GM23248 (cell line): ENCODE data around the gene ENTR1. TPM values are rescaled to one million over a fixed set of nuclear protein-coding genes. Genes with fewer than 3 reads are reported as not detected.

Source experiments
- DNase-seq: peaks from one replicate; pipeline ENCODE4 v3.0.0-alpha.2; 2015
- H2AFZ ChIP-seq: fragments of 200-600 bp; sonication (generic); 2 replicates; pipeline ENCODE4 v1.6.1; 2016; ENCODE audit warnings: antibody characterized with exemption
- H3F3A ChIP-seq: fragments of 200-600 bp; sonication (generic); 2 replicates; pipeline ENCODE4 v1.6.1; 2016; ENCODE audit warnings: mild to moderate bottlenecking, antibody characterized with exemption, mixed run types; ENCODE audit not compliant: insufficient read depth
- H3K27ac ChIP-seq: fragments of 200-600 bp; sonication (generic); 2 replicates; pipeline ENCODE4 v1.5.1; 2016; ENCODE audit warnings: mild to moderate bottlenecking
- H3K27me3 ChIP-seq: fragments of 200-600 bp; sonication (generic); replicated peaks from 2 replicates; pipeline ENCODE4 v1.6.1; 2016; ENCODE audit warnings: mild to moderate bottlenecking; ENCODE audit not compliant: insufficient read depth
- H3K36me3 ChIP-seq: fragments of 200-600 bp; sonication (generic); 2 replicates; pipeline ENCODE4 v1.6.1; 2016; ENCODE audit warnings: low read depth, mild to moderate bottlenecking
- H3K4me1 ChIP-seq: fragments of 200-600 bp; sonication (generic); 2 replicates; pipeline ENCODE4 v1.6.1; 2016; ENCODE audit warnings: mild to moderate bottlenecking; ENCODE audit not compliant: insufficient read depth
- H3K4me2 ChIP-seq: fragments of 200-600 bp; sonication (generic); one replicate; pipeline ENCODE4 v1.6.1; 2016; ENCODE audit warnings: mild to moderate bottlenecking; ENCODE audit not compliant: unreplicated experiment
- H3K4me3 ChIP-seq: fragments of 200-600 bp; sonication (generic); 2 replicates; pipeline ENCODE4 v1.5.1; 2016; ENCODE audit warnings: mild to moderate bottlenecking
- H3K79me2 ChIP-seq: fragments of 200-600 bp; sonication (generic); 2 replicates; pipeline ENCODE4 v1.6.1; 2016; ENCODE audit warnings: mild to moderate bottlenecking; ENCODE audit not compliant: insufficient read depth
- H3K9ac ChIP-seq: fragments of 200-600 bp; sonication (generic); 2 replicates; pipeline ENCODE4 v1.6.1; 2016; ENCODE audit warnings: mild to moderate bottlenecking
- H3K9me2 ChIP-seq: fragments of 200-600 bp; sonication (generic); 2 replicates; pipeline ENCODE4 v1.6.1; 2016; ENCODE audit warnings: mixed run types, mild to moderate bottlenecking, moderate library complexity; ENCODE audit not compliant: insufficient read depth
- H3K9me3 ChIP-seq: fragments of 200-600 bp; sonication (generic); one replicate; pipeline ENCODE4 v1.6.1; 2017; ENCODE audit warnings: low read depth
- H4K20me1 ChIP-seq: fragments of 200-600 bp; sonication (generic); 2 replicates; pipeline ENCODE4 v1.6.0; 2016; ENCODE audit not compliant: insufficient read depth
- EZH2 ChIP-seq: fragments of 200-600 bp; sonication (generic); IDR thresholded peaks from 2 replicates; pipeline ENCODE4 v1.6.1; 2018; ENCODE audit warnings: antibody characterized with exemption, mild to moderate bottlenecking; ENCODE audit not compliant: insufficient read depth, poor library complexity, severe bottlenecking
- EZH2phosphoT487 ChIP-seq: fragments of 200-600 bp; sonication (generic); IDR thresholded peaks from 2 replicates; pipeline ENCODE4 v1.6.1; 2018; ENCODE audit warnings: antibody characterized with exemption, moderate library complexity, mild to moderate bottlenecking, low read depth; ENCODE audit not compliant: insufficient read depth
- WGBS, 2 experiments: methylation state at CpG; one replicate each; pipeline ENCODE4 v1.1.6; 2015 to 2017; ENCODE audit warnings: low lambda C conversion rate in 2 of 2, low coverage in 1 of 2; ENCODE audit errors: missing lambda C conversion rate in 2 of 2; 5-methylcytosine and 5-hydroxymethylcytosine counted together
- in situ Hi-C: fragments of 300-500 bp; cut with MboI; formaldehyde crosslinking; loops from 2 replicates; pipeline ENCODE4 v1.15.0; 2020
- polyA plus RNA-seq: library from polyadenylated mRNA; unstranded; fragments of >200 nt; fragmentation: Nextera tagmentation; extraction: Ambion mirVana; gene quantifications from 2 replicates; pipeline ENCODE4 v1.2.1, GENCODE V29; 2016
- total RNA-seq: library from RNA; depleted of rRNA; stranded (reverse); fragments of >200 nt; shearing (Covaris generic); gene quantifications from 2 replicates; pipeline ENCODE4 v1.2.3, GENCODE V29; 2014

Gene ENTR1
- total and polyA plus RNA-seq, 2 experiments from 2014 or later, result 11.2 to 36.4 TPM

DNA sequence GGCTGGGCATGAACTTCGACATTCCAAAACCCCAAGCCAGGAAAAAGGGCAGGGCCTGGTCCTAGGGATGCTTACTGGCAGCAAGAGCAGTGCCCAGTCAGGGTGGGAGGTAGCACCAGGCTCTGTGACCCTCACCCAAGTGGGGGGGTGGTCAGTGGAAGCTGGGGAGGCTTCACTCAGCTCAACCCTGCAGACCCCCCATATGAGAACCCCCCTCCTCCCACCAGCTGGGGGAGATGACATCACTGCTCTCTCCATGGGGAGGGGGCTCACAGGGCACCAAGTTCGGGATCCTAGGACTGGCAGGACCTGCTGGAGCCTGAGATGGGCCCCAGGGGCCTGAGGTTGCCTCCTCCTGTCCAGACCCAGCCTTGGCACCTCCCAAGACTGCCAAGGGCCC is 51.5 kb downstream of the ENTR1 start:
- 45 to 47% methylated on average over 2 of the region's 2 CpGs for WGBS, 2 experiments

DNA sequence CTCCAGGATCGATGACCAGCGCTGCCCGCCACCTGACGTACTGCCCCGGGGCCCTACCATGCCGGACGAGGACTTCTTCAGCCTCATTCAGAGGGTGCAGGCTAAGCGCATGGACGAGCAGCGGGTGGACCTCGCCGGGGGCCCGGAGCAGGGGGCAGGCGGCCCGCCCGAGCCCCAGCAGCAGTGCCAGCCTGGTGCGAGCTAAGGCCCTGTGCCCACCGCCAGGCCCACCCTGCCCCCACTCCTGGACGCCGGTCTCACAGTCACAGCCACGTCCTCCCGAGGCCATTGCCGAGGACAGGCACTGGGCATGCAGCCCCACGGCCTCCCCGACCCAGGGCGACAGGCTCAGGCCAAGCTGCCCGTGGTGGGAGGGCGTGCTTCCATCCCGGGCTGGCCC is 52.4 kb downstream of the ENTR1 start:
- TF ChIP-seq EZH2phosphoT487, result no peak
- no peak for TF ChIP-seq EZH2
- no peak overlapping the region for H3K9ac ChIP-seq
- no peaks in the 10 kb centered on the region for H3K27me3 ChIP-seq
- no peak overlapping the region for H3K4me2 ChIP-seq
- peaks cover 26% of the 10 kb centered on the region for H3K4me1 ChIP-seq
- H3K9me3 ChIP-seq, result no peaks in the 10 kb centered on the region
- H2AFZ ChIP-seq, result no peak overlapping the region
- 91% methylated on average over 16 to 25 of the region's 29 CpGs for whole genome bisulfite sequencing, 2 experiments
- H3K4me3 ChIP-seq, result no peak overlapping the region
- no peaks in the 10 kb centered on the region for H3K36me3 ChIP-seq
- 0 out of 2 replicates have a peak, but pooled peaks cover 3% of the 10 kb centered on the region for H3F3A ChIP-seq
- no peak for DNase-seq
- in situ Hi-C loops, result no loop called here
- no peaks in the 10 kb centered on the region for H4K20me1 ChIP-seq
- no peaks in the 10 kb centered on the region for H3K9me2 ChIP-seq
- H3K79me2 ChIP-seq, result no peaks in the 10 kb centered on the region
- no peak overlapping the region for H3K27ac ChIP-seq

More for the DNA sequence above, 51.5 kb downstream of the ENTR1 start:
- Histone ChIP-seq H3K27ac (no peak overlapping the region), H3K9ac (no peak overlapping the region), H4K20me1 (no peaks in the 10 kb centered on the region), H3K27me3 (no peaks in the 10 kb centered on the region), H2AFZ (no peak overlapping the region), H3F3A (0 out of 2 replicates have a peak, but pooled peaks cover 3% of the 10 kb centered on the region), H3K4me1 (peaks cover 27% of the 10 kb centered on the region), H3K4me2 (no peak overlapping the region), H3K9me2 (no peaks in the 10 kb centered on the region), H3K9me3 (no peaks in the 10 kb centered on the region), H3K79me2 (no peaks in the 10 kb centered on the region), H3K4me3 (no peak overlapping the region), H3K36me3 (no peaks in the 10 kb centered on the region)
- no peak for TF ChIP-seq EZH2
- no peak for TF ChIP-seq EZH2phosphoT487
- no peak for DNase-seq
- in situ Hi-C loops, result no loop called here

- in situ Hi-C loops, result no loop called here
- no peak for TF ChIP-seq EZH2phosphoT487
- TF ChIP-seq EZH2, result no peak
- no peaks in the 10 kb centered on the region for H3K9me2 ChIP-seq
Observed at GRCh38 chr9:136357202-136357725, 53.1 kb downstream of the ENTR1 start.

GRCh38 chr9:136355616-136356557 is 54.5 kb downstream of the ENTR1 start:
- no peak overlapping the region for H3K4me2 ChIP-seq
- 91 to 92% methylated on average over 46 to 47 of the region's 54 CpGs for WGBS, 2 experiments

More at GRCh38 chr9:136357202-136357725, 53.1 kb downstream of the ENTR1 start:
- Histone ChIP-seq H3F3A (0 out of 2 replicates have a peak, but pooled peaks cover 3% of the 10 kb centered on the region), H4K20me1 (no peaks in the 10 kb centered on the region), H3K4me2 (no peak overlapping the region), H3K9ac (no peak overlapping the region), H3K9me3 (no peaks in the 10 kb centered on the region), H3K4me1 (peaks cover 20% of the 10 kb centered on the region), H3K27me3 (no peaks in the 10 kb centered on the region), H3K4me3 (no peak overlapping the region), H2AFZ (no peak overlapping the region), H3K36me3 (no peaks in the 10 kb centered on the region), H3K79me2 (no peaks in the 10 kb centered on the region), H3K27ac (no peak overlapping the region)
- no peak for DNase-seq
- 88 to 90% methylated on average over 22 of the region's 22 CpGs for WGBS, 2 experiments

More at GRCh38 chr9:136355616-136356557, 54.5 kb downstream of the ENTR1 start:
- Histone ChIP-seq H3K9me3 (no peaks in the 10 kb centered on the region), H3K4me1 (peaks cover 11% of the 10 kb centered on the region), H3K4me3 (no peak overlapping the region), H4K20me1 (no peaks in the 10 kb centered on the region), H3F3A (0 out of 2 replicates have a peak, but pooled peaks cover 3% of the 10 kb centered on the region), H3K36me3 (no peaks in the 10 kb centered on the region), H3K9ac (no peak overlapping the region), H2AFZ (no peak overlapping the region), H3K79me2 (no peaks in the 10 kb centered on the region), H3K27ac (no peak overlapping the region), H3K27me3 (no peaks in the 10 kb centered on the region), H3K9me2 (no peaks in the 10 kb centered on the region)
- TF ChIP-seq EZH2 (no peak), EZH2phosphoT487 (no peak)
- DNase-seq, result no peak
- in situ Hi-C loops, result no loop called here
